GM12878 (cell line): ENCODE data around the gene ITPR3. TPM values are rescaled to one million over a fixed set of nuclear protein-coding genes. Genes with fewer than 3 reads are reported as not detected.

Experiments used
- BCLAF1 ChIP-seq: fragments of 450-650 bp; IDR thresholded peaks from 2 replicates; pipeline ENCODE4 v1.6.1; 2017; ENCODE audit warnings: antibody characterized with exemption, mild to moderate bottlenecking, moderate library complexity
- BMI1 ChIP-seq: fragments of 450-650 bp; IDR thresholded peaks from 2 replicates; pipeline ENCODE4 v1.6.1; 2016; ENCODE audit warnings: mild to moderate bottlenecking, moderate library complexity, borderline replicate concordance
- CHD1 ChIP-seq: IDR thresholded peaks from 2 replicates; pipeline ENCODE4 v1.6.1; 2012; ENCODE audit warnings: low read depth, low read length, improper control_type of control experiment
- FOXM1 ChIP-seq: IDR thresholded peaks from 2 replicates; pipeline ENCODE4 v1.6.1; 2012; ENCODE audit warnings: low read depth, mild to moderate bottlenecking, inconsistent platforms, low read length, moderate library complexity
- IKZF2 ChIP-seq, 2 experiments: fragments of 450-650 bp; IDR thresholded peaks; 2 replicates each; pipeline ENCODE4 v1.6.1; 2017; ENCODE audit warnings: mild to moderate bottlenecking in 2 of 2, moderate library complexity in 2 of 2
- RCOR1 ChIP-seq: conservative IDR thresholded peaks from 2 replicates; pipeline ENCODE4 v1.6.1; 2012; ENCODE audit warnings: low read depth, low read length, improper control_type of control experiment
- TCF7 ChIP-seq: IDR thresholded peaks from 2 replicates; pipeline ENCODE4 v1.6.1; 2014; ENCODE audit warnings: antibody characterized with exemption, borderline replicate concordance
- USF1 ChIP-seq: IDR thresholded peaks from 2 replicates; pipeline ENCODE4 v1.6.1; 2011; ENCODE audit warnings: borderline replicate concordance, low read depth, mild to moderate bottlenecking, moderate library complexity, mixed read lengths, low read length; ENCODE audit not compliant: insufficient read depth; ENCODE audit errors: extremely low read length
- ZBTB40 ChIP-seq: fragments of 450-650 bp; IDR thresholded peaks from 2 replicates; pipeline ENCODE4 v1.6.1; 2016; ENCODE audit warnings: mild to moderate bottlenecking, moderate library complexity, borderline replicate concordance
- ZNF217 ChIP-seq: fragments of 450-650 bp; IDR thresholded peaks from 2 replicates; pipeline ENCODE4 v1.6.1; 2017; ENCODE audit warnings: antibody characterized with exemption, mild to moderate bottlenecking
- ZNF384 ChIP-seq: IDR thresholded peaks from 2 replicates; pipeline ENCODE4 v1.6.1; 2012; ENCODE audit warnings: low read depth, mild to moderate bottlenecking, low read length, improper control_type of control experiment, borderline replicate concordance
- polyA plus RNA-seq, 11 experiments: library from polyadenylated mRNA; depleted of rRNA in 4 of 11; unstranded in 6 of 11; stranded (reverse) in 5 of 11; fragments of >200 nt; fragmentation: Nextera tagmentation in 4 of 11; fragmentation: Illumina TruSeq in 1 of 11; extraction: Ambion mirVana in 4 of 11; extraction: Trizol in 1 of 11; gene quantifications; 1 replicate in 1 of 11; 2 replicates in 10 of 11; pipeline versions ENCODE4 v1.2.1 to v1.2.3, GENCODE V29; 2011 to 2016; ENCODE audit warnings: inconsistent platforms in 2 of 11, missing spikeins in 2 of 11, low read depth in 1 of 11
- total RNA-seq, 4 experiments: library from RNA; depleted of rRNA in 3 of 4; stranded (reverse); fragments of >200 nt in 3 of 4; fragmentation: Illumina TruSeq in 1 of 4; extraction: Trizol in 1 of 4; gene quantifications; 2 replicates each; pipeline versions ENCODE4 v1.2.1 to v1.2.3, GENCODE V29; 2013 to 2021

Gene ITPR3
- total and polyA plus RNA-seq, 10 of the 15 experiments (the other 5 are each of a cell fraction or from before 2014, with no cell fraction given), result 0.32 to 34.0 (median 11.9) TPM

GRCh38 chr6:33670086-33670660 lies 49.1 kb downstream of the ITPR3 start (continued):
- TF ChIP-seq BCLAF1 (no peak), BMI1 (no peak), IKZF2 (IDR thresholded peaks at IDR 0.05) (no peak), TCF7 (no peak), ZNF217 (no peak), USF1 (no peak), RCOR1 (no peak), CHD1 (no peak), ZNF384 (no peak), ZBTB40 (no peak), FOXM1 (no peak)
